GM18520 (cell line): ENCODE results near the gene INPP1.

ENCODE experiments used
- ATAC-seq: cut with Tn5 transposase; IDR thresholded peaks from one replicate; pipeline ENCODE4 v1.9.1; 2021; ENCODE audit not compliant: unreplicated experiment

The INPP1 gene

GRCh38 chr2:190407662-190408537, 64.5 kb downstream of the INPP1 start, which contains the start of gene MFSD6:
Gene MFSD6 (plus strand): TSS chr2:190408355. CDS start chr2:190436030, 27,675 bp downstream.
- ATAC-seq, result peak; percentile 42

GRCh38 chr2:190408538-190409271, 65.3 kb downstream of the INPP1 start:
- ATAC-seq, result peak; percentile 43

GRCh38 chr2:190409616-190410015, 66.2 kb downstream of the INPP1 start:
- no peak for ATAC-seq

GRCh38 chr2:190410166-190410565, 66.8 kb downstream of the INPP1 start:
- no peak for ATAC-seq

GRCh38 chr2:190412966-190413365, 69.6 kb downstream of the INPP1 start:
- ATAC-seq, result no peak

- ATAC-seq, result no peak
These were observed 70.0 kb downstream of the INPP1 start for GRCh38 chr2:190413421-190413820.

- ATAC-seq, result no peak
These were observed 71.9 kb downstream of the INPP1 start for GRCh38 chr2:190415251-190415650.

GRCh38 chr2:190415794-190416775, 72.7 kb downstream of the INPP1 start:
- ATAC-seq, result no peak

- no peak for ATAC-seq
These were observed 73.9 kb downstream of the INPP1 start for GRCh38 chr2:190417045-190417842.

GRCh38 chr2:190418727-190419126, 75.3 kb downstream of the INPP1 start:
- ATAC-seq, result no peak

- no peak for ATAC-seq
These were observed 77.4 kb downstream of the INPP1 start for GRCh38 chr2:190420801-190421200.
